Measurements from ENCODE around the gene KCNC1. TPM values are rescaled to one million over a fixed set of nuclear protein-coding genes. Genes with fewer than 3 reads are reported as not detected.

KCNC1 gene
- total RNA-seq, 2 donors from 2014 or later, result not detected

DNA sequence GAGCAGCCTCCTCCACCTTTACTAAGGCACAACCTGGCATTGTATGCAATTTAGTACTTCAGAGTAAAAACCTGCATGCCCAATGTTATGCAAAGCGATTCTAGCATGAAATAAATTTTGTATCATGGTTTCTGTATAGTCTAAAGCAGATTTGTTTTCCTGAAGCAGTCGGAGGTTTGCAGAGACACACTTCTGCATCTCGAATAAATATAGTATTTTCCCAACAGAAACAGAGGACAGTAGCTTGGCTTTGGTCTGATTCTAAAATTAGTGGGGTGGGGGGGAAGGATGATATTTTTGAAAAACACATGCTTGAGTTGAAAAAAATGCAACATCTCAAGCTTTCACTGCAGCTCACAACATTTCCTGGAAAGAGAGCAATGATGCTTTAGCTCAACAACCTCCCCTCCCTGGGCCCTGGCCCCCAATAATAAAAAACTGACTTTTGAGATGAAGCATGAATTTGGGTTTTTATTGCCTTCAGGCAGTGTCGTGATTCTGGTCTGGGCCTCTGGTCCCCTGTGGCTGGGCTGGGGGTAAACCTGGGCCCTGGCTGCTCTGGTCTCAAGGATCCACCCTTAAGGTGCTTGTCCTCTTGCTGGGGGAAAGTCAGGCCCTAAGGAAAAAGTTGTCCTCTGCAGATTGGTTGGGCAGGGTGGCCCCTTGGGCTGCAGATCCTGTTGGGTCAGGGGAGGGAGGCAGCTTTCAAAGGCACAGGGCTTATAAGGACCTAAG, 48.2 kb downstream of the KCNC1 start:
- TF ChIP-seq, protein P1, sequence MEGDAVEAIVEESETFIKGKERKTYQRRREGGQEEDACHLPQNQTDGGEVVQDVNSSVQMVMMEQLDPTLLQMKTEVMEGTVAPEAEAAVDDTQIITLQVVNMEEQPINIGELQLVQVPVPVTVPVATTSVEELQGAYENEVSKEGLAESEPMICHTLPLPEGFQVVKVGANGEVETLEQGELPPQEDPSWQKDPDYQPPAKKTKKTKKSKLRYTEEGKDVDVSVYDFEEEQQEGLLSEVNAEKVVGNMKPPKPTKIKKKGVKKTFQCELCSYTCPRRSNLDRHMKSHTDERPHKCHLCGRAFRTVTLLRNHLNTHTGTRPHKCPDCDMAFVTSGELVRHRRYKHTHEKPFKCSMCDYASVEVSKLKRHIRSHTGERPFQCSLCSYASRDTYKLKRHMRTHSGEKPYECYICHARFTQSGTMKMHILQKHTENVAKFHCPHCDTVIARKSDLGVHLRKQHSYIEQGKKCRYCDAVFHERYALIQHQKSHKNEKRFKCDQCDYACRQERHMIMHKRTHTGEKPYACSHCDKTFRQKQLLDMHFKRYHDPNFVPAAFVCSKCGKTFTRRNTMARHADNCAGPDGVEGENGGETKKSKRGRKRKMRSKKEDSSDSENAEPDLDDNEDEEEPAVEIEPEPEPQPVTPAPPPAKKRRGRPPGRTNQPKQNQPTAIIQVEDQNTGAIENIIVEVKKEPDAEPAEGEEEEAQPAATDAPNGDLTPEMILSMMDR (IDR thresholded peaks at IDR 0.05), result no peak
- no peaks in the 10 kb centered on the region for H3K36me3 ChIP-seq
- no peaks in the 10 kb centered on the region for H3K4me1 ChIP-seq (ENCODE audit: control insufficient read depth in 1 of 2, low read depth in 2 of 2)
- no peaks in the 10 kb centered on the region for H3K27me3 ChIP-seq (replicated peaks; ENCODE audit: insufficient read depth)
- ATAC-seq (ENCODE audit: insufficient number of reproducible peaks, low FRiP score, low read depth) (no peak), DNase-seq (ENCODE audit: low spot score) (no peak)
- H3K4me3 ChIP-seq, result no peak overlapping the region
- H3K27ac ChIP-seq, result no peak overlapping the region
- H3K9me3 ChIP-seq, result no peaks in the 10 kb centered on the region

GRCh38 chr11:17783878-17784277, 49.3 kb downstream of the KCNC1 start:
- DNase-seq (ENCODE audit: low spot score) (no peak), ATAC-seq (ENCODE audit: insufficient number of reproducible peaks, low FRiP score, low read depth) (no peak)
- Histone ChIP-seq H3K27ac (no peak overlapping the region), H3K4me3 (no peak overlapping the region), H3K9me3 (no peaks in the 10 kb centered on the region), H3K4me1 (ENCODE audit: control insufficient read depth in 1 of 2, low read depth in 2 of 2) (no peaks in the 10 kb centered on the region), H3K27me3 (replicated peaks; ENCODE audit: insufficient read depth) (no peaks in the 10 kb centered on the region), H3K36me3 (no peaks in the 10 kb centered on the region)
- TF ChIP-seq, protein P1 (IDR thresholded peaks at IDR 0.05), result no peak

DNA sequence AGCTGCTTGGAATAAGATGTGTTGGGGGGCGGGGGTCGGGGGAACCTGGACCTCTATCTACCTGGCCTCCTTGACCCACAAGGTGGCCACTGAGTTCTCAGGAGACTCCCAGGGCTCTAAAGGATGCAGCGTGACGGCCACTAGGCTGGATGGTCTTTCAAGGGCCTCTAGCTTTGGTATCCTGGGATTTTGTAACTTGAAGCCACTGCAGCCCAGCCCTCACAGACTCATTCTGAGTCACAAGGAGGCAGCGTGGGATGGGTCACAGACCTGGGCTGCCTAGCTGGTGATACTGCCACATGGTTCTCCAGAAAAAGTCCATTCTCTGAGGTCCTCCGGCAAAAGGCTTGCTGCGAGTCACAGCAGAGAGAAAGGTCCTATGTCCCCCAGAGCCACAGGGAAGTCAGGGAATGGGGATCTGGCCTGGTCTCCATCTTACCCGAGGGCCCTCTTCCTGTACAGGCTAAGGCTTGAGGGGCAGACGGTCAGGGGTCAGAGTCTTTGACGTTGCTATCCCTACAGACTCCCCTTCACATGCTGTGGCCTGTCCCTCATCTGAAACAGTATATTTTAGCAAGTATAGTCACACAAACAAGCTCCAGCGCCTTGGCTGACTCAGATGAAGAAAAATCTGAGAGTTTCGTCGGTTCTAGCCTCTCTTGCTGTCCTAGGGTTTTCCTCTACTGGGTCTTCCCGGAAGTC, 52.4 kb downstream of the KCNC1 start:
- Histone ChIP-seq H3K27me3 (replicated peaks; ENCODE audit: insufficient read depth) (no peaks in the 10 kb centered on the region), H3K36me3 (no peaks in the 10 kb centered on the region), H3K27ac (no peak overlapping the region), H3K4me3 (no peak overlapping the region), H3K9me3 (no peaks in the 10 kb centered on the region), H3K4me1 (ENCODE audit: control insufficient read depth in 1 of 2, low read depth in 2 of 2) (no peaks in the 10 kb centered on the region)
- TF ChIP-seq, protein P1 (IDR thresholded peaks at IDR 0.05), result no peak
- DNase-seq (ENCODE audit: low spot score), result no peak
- ATAC-seq (ENCODE audit: insufficient number of reproducible peaks, low FRiP score, low read depth), result no peak

DNA sequence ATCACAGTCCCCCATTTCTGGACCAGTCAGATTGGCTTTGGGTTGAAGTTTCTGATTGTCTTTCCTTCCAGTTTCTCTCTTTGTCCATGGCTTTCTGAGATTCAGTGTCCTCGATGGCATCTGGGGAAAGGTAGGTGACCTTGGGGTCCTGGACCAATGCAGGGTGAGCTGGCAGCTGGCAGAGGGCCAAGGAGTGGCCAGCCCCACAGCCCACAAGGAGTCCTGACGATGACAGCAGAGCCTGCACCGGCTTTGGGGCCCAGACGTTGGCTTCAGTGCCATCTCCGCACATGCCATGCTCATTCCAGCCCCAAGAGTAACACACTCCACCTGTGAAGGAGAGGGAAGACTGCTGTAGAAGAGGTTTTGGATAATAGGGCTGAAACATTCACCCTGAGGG, 53.5 kb downstream of the KCNC1 start:
- no peak overlapping the region for H3K27ac ChIP-seq
- no peak for ATAC-seq (ENCODE audit: insufficient number of reproducible peaks, low FRiP score, low read depth)
- no peak overlapping the region for H3K4me3 ChIP-seq
- H3K27me3 ChIP-seq (replicated peaks; ENCODE audit: insufficient read depth), result no peaks in the 10 kb centered on the region
- H3K4me1 ChIP-seq (ENCODE audit: control insufficient read depth in 1 of 2, low read depth in 2 of 2), result no peaks in the 10 kb centered on the region
- no peaks in the 10 kb centered on the region for H3K9me3 ChIP-seq
- DNase-seq (ENCODE audit: low spot score), result no peak
- no peaks in the 10 kb centered on the region for H3K36me3 ChIP-seq
- TF ChIP-seq, protein P1 (IDR thresholded peaks at IDR 0.05), result no peak

GRCh38 chr11:17790453-17790852, 55.9 kb downstream of the KCNC1 start:
- Histone ChIP-seq H3K4me3 (no peak overlapping the region), H3K27me3 (replicated peaks; ENCODE audit: insufficient read depth) (no peaks in the 10 kb centered on the region), H3K4me1 (ENCODE audit: control insufficient read depth in 1 of 2, low read depth in 2 of 2) (no peaks in the 10 kb centered on the region), H3K9me3 (no peaks in the 10 kb centered on the region), H3K36me3 (no peaks in the 10 kb centered on the region), H3K27ac (no peak overlapping the region)
- ATAC-seq (ENCODE audit: insufficient number of reproducible peaks, low FRiP score, low read depth), result no peak
- DNase-seq (ENCODE audit: low spot score), result no peak
- TF ChIP-seq, protein P1 (IDR thresholded peaks at IDR 0.05), result no peak

All from thoracic aorta (tissue), 2 donors.